GM18873 (cell line): ENCODE data around the gene NUDT4B.
"Not testable (repeated sequence)": the region's sequence is repeated elsewhere in the genome, so short reads cannot be mapped to it uniquely, and the experiment has no call there.

ENCODE experiments used
- ATAC-seq: cut with Tn5 transposase; IDR thresholded peaks from one replicate; pipeline ENCODE4 v1.9.1; 2021; ENCODE audit warnings: mild to moderate bottlenecking, moderate library complexity, moderate number of reproducible peaks; ENCODE audit not compliant: unreplicated experiment, low FRiP score

The NUDT4B gene

GRCh38 chr1:148793762-148794332 lies 45.3 kb downstream of the NUDT4B start:
- not testable (repeated sequence) for ATAC-seq
